Mesendoderm (in vitro differentiated cells): ENCODE results near the gene ZNF778.

Experiments used
- DNase-seq: peaks from one replicate; pipeline ENCODE4 v3.0.0; 2013
- H2AK5ac ChIP-seq: 2 replicates; pipeline ENCODE4 v1.6.1; 2013; ENCODE audit warnings: low read length, inconsistent platforms
- H2BK120ac ChIP-seq: 2 replicates; pipeline ENCODE4 v1.6.1; 2013; ENCODE audit warnings: low read depth, mild to moderate bottlenecking, low read length, moderate library complexity, mixed read lengths
- H2BK15ac ChIP-seq: replicated peaks from 2 replicates; pipeline ENCODE4 v1.6.1; 2013; ENCODE audit warnings: low read depth, mild to moderate bottlenecking, moderate library complexity
- H2BK5ac ChIP-seq: 2 replicates; pipeline ENCODE4 v1.6.1; 2013; ENCODE audit warnings: low read length, inconsistent platforms
- H3K18ac ChIP-seq: 2 replicates; pipeline ENCODE4 v1.6.1; 2013; ENCODE audit warnings: mild to moderate bottlenecking, low read length, mixed read lengths
- H3K23ac ChIP-seq: one replicate; pipeline ENCODE4 v1.6.1; 2013; ENCODE audit warnings: low read length
- H3K27ac ChIP-seq: 2 replicates; pipeline ENCODE4 v1.5.1; 2013; ENCODE audit warnings: low read depth, mild to moderate bottlenecking, inconsistent platforms, low read length, moderate library complexity
- H3K27me3 ChIP-seq: 2 replicates; pipeline ENCODE4 v1.6.1; 2013; ENCODE audit warnings: low read length, control low read depth, mild to moderate bottlenecking, inconsistent platforms; ENCODE audit not compliant: insufficient read depth, poor library complexity
- H3K36me3 ChIP-seq: 2 replicates; pipeline ENCODE4 v1.6.1; 2013; ENCODE audit warnings: low read length, inconsistent platforms; ENCODE audit not compliant: control insufficient read depth, insufficient read depth
- H3K4ac ChIP-seq: one replicate; pipeline ENCODE4 v1.6.1; 2013; ENCODE audit warnings: low read depth, mild to moderate bottlenecking, low read length, moderate library complexity
- H3K4me1 ChIP-seq: 2 replicates; pipeline ENCODE4 v1.6.1; 2013; ENCODE audit warnings: low read depth, low read length, inconsistent platforms; ENCODE audit not compliant: control insufficient read depth
- H3K4me2 ChIP-seq: 2 replicates; pipeline ENCODE4 v1.6.1; 2013; ENCODE audit warnings: low read length
- H3K4me3 ChIP-seq: 2 replicates; pipeline ENCODE4 v1.5.1; 2013; ENCODE audit warnings: mild to moderate bottlenecking, low read length
- H3K56ac ChIP-seq: one replicate; pipeline ENCODE4 v1.6.1; 2013; ENCODE audit warnings: low read length
- H3K79me1 ChIP-seq: 2 replicates; pipeline ENCODE4 v1.6.1; 2013; ENCODE audit warnings: low read length, inconsistent platforms
- H3K79me2 ChIP-seq: 2 replicates; pipeline ENCODE4 v1.6.1; 2013; ENCODE audit warnings: mild to moderate bottlenecking, low read length; ENCODE audit not compliant: control insufficient read depth, insufficient read depth
- H3K9ac ChIP-seq: 2 replicates; pipeline ENCODE4 v1.6.1; 2013; ENCODE audit warnings: low read length, inconsistent platforms
- H4K5ac ChIP-seq: one replicate; pipeline ENCODE4 v1.6.1; 2013; ENCODE audit warnings: low read length
- H4K8ac ChIP-seq: one replicate; pipeline ENCODE4 v1.6.1; 2013; ENCODE audit warnings: low read depth, mild to moderate bottlenecking, control low read depth, low read length, moderate library complexity
- WGBS: extraction: QIAGEN DNeasy Blood & Tissue Kit; methylation state at CpG from one replicate; pipeline ENCODE4 v1.1.7; 2013; ENCODE audit warnings: low lambda C conversion rate, missing lambda C conversion rate; ENCODE audit not compliant: insufficient coverage; ENCODE audit errors: extremely low coverage; 5-methylcytosine and 5-hydroxymethylcytosine counted together

The ZNF778 gene

DNA sequence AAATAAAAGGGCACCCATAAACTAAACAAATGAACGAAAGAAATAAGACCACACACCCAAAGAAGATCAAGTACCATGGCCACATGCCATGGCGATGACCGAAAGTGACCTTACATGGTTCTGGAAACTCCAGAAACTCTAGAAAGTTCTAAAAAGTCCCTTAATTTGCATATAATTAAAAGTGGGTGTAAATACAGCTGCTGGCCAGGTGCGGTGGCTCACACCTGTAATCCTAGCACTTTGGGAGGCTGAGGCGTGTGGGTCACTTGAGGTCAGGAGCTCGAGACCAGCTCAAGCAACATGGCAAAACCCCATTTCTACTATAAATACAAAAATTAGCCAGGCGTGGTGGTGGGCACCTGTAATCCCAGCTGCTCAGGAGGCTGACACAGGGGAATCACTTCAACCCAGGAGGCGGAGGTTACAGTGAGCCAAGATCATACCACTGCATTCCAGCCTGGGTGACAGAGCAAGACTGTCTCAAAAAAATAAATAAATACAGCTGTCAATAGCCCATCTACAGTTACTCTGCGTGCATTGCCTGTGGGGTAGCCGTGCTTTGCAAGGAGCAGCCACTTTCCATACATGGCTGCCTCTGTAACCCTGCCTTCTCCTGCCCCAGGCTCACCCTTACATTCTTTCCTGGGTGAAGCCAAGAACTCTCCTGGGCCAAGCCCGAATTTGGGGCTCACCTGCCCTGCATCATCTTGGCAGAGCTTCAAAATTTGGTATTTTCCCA, 7.2 kb upstream of the ZNF778 start:
- H3K4me3 ChIP-seq, result no peak overlapping the region
- no peak overlapping the region for H3K4ac ChIP-seq
- H2BK5ac ChIP-seq, result no peak overlapping the region
- H3K79me1 ChIP-seq, result no peaks in the 10 kb centered on the region
- H3K27me3 ChIP-seq, result no peaks in the 10 kb centered on the region
- no peak overlapping the region for H2AK5ac ChIP-seq
- no peak overlapping the region for H3K4me2 ChIP-seq
- no peaks in the 10 kb centered on the region for H3K4me1 ChIP-seq
- H3K9ac ChIP-seq, result no peak overlapping the region
- H3K56ac ChIP-seq, result no peak overlapping the region
- no peak overlapping the region for H2BK15ac ChIP-seq
- H3K36me3 ChIP-seq, result no peaks in the 10 kb centered on the region
- WGBS, result no CpG with 5 or more reads among the region's 11 CpGs
- H4K8ac ChIP-seq, result no peak overlapping the region
- H3K18ac ChIP-seq, result no peak overlapping the region
- H2BK120ac ChIP-seq, result no peak overlapping the region
- H4K5ac ChIP-seq, result no peak overlapping the region
- H3K79me2 ChIP-seq, result no peaks in the 10 kb centered on the region
- H3K27ac ChIP-seq, result no peak overlapping the region
- DNase-seq, result no peak
- H3K23ac ChIP-seq, result no peak overlapping the region

DNA sequence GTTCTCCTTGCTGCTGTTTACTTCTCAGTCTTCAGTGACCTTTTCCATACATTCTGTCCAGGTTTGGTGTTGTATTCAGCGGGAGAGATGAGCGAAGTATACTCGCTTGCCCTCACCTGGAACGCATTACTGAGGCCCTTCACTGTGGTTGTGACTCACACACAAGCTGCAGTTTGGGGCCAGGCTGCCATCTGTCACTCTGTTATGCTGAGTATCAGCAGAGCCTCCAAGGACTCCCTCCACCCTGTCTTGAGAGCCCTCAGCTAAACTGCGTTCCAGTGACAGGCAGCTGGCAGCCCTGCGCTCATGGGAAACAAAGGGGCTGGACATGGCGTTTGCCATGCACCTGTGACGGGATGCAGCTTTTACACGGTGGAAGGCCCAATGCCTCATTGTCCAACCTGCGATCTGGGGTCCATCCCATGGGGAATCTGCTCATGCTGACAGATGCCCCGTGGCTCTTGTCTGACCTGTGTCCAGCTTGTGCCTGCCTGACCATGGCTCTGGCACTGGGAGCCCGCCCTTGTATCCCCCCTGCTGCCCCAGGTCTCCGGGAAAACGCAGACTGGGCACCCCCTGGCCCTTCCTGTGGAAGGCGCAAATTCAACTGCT, 6.5 kb upstream of the ZNF778 start:
- no peak overlapping the region for H3K56ac ChIP-seq
- WGBS, result no CpG with 5 or more reads among the region's 15 CpGs
- no peak overlapping the region for H2BK5ac ChIP-seq
- no peaks in the 10 kb centered on the region for H3K27me3 ChIP-seq
- H2BK120ac ChIP-seq, result no peak overlapping the region
- no peak overlapping the region for H3K9ac ChIP-seq
- no peak overlapping the region for H3K4me2 ChIP-seq
- no peak overlapping the region for H2BK15ac ChIP-seq
- no peak overlapping the region for H3K18ac ChIP-seq
- no peak overlapping the region for H4K5ac ChIP-seq
- H3K23ac ChIP-seq, result no peak overlapping the region
- H3K79me2 ChIP-seq, result no peaks in the 10 kb centered on the region
- no peaks in the 10 kb centered on the region for H3K36me3 ChIP-seq
- H3K4ac ChIP-seq, result no peak overlapping the region
- H3K79me1 ChIP-seq, result no peaks in the 10 kb centered on the region
- H3K4me1 ChIP-seq, result no peaks in the 10 kb centered on the region
- no peak overlapping the region for H3K27ac ChIP-seq
- no peak overlapping the region for H3K4me3 ChIP-seq
- H4K8ac ChIP-seq, result no peak overlapping the region
- no peak for DNase-seq
- no peak overlapping the region for H2AK5ac ChIP-seq

DNA sequence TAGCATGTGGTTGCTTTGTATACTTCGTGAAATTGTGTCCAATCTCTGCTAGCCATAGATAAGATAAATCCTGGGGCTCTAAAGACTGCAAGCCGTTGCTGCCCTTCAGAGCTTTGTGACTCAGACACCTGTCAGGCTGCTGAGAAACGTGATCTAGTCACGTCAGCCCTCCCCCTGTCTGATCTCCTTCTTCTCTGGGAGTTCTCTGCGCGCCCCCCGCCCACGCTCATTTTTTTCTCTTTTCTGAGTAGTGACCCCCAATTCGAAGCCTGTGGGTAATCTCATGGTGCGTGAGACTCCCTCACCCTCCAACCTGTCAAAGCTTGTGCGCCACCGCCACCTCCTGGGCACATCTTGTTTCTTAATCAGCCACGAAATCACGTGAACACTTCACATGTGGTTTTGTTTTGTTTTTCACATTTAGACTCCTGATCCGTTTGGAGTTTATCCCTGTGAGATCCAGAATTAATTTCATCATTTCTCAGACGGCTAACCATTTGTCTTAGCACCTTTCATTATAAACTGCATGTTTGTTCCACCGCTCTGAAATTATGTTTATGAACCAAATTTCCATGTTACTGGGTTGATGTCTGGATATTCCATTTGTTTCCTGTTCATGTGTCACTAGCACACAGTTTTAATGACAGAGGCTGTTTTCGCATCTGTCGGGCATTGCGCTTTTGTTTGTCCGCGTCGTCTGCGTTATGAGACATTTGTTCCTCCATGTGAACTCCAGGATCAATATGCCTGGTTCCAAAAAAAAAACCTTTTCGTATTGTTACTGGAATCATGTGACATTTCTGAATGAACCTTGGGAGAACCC, 977 bp upstream of the ZNF778 start:
- no peaks in the 10 kb centered on the region for H3K36me3 ChIP-seq
- H3K4me3 ChIP-seq, result peak overlapping the region; percentile 93
- WGBS, result no CpG with 5 or more reads among the region's 25 CpGs
- H3K56ac ChIP-seq, result peak overlapping the region; percentile 100
- H3K23ac ChIP-seq, result no peak overlapping the region
- peak overlapping the region; percentile 83 for H3K9ac ChIP-seq
- H4K8ac ChIP-seq, result no peak overlapping the region
- no peak overlapping the region for H2BK120ac ChIP-seq
- DNase-seq, result peak; percentile 80
- H3K18ac ChIP-seq, result no peak overlapping the region
- no peak overlapping the region for H4K5ac ChIP-seq
- H3K79me1 ChIP-seq, result peaks cover 5% of the 10 kb centered on the region
- H3K4ac ChIP-seq, result no peak overlapping the region
- H3K27ac ChIP-seq, result no peak overlapping the region
- H3K79me2 ChIP-seq, result peaks cover 2% of the 10 kb centered on the region
- H2BK15ac ChIP-seq, result no peak overlapping the region
- H2BK5ac ChIP-seq, result no peak overlapping the region
- no peaks in the 10 kb centered on the region for H3K27me3 ChIP-seq
- no peaks in the 10 kb centered on the region for H3K4me1 ChIP-seq
- H2AK5ac ChIP-seq, result no peak overlapping the region
- H3K4me2 ChIP-seq, result peak overlapping the region; percentile 57

DNA sequence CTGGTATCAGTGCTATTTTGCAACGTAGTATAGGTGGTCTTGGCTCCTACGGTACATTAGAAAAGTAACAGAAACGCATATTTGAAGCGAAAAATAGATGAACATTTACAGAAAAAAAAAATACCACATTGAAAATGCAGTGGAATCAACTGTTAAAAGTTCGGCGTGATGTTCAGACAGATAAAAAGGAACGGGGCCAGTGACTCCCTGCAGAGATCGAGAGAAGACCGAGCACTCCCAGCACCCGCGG, 440 bp upstream of the ZNF778 start:
- Histone ChIP-seq H2BK5ac (no peak overlapping the region), H3K23ac (no peak overlapping the region), H2BK120ac (no peak overlapping the region), H3K79me1 (peaks cover 5% of the 10 kb centered on the region), H3K56ac (peak overlapping the region; percentile 100), H3K9ac (peak overlapping the region; percentile 83), H3K36me3 (peaks cover 1% of the 10 kb centered on the region), H3K27ac (no peak overlapping the region), H4K8ac (peak overlapping the region; percentile 87), H2AK5ac (no peak overlapping the region), H3K4me1 (no peaks in the 10 kb centered on the region), H3K4ac (no peak overlapping the region), H3K27me3 (no peaks in the 10 kb centered on the region), H2BK15ac (no peak overlapping the region), H4K5ac (no peak overlapping the region), H3K18ac (no peak overlapping the region), H3K4me2 (peak overlapping the region; percentile 57), H3K4me3 (peak overlapping the region; percentile 93), H3K79me2 (peaks cover 2% of the 10 kb centered on the region)
- DNase-seq, result no peak
- WGBS, result no CpG with 5 or more reads among the region's 11 CpGs

DNA sequence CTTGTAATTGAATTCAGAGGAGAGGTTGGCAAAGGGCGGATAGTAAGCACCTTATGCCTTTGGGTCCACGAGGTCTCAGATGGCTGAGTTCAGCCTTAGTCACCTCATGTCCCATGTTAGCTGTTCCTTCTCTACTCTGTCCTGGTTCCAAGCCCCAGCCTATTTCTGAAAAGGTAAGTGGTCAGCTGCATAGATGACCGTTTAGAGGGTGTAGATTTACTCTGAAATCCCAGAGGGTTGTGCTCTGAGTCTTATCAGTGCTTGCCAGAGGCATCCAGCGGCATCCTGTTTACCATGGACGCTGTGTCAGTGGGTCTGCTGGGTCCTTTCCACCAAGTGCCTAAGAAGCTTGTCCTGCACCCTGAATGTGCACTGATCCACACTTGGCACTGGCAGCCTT, 1.9 kb downstream of the ZNF778 start:
- Histone ChIP-seq H2BK15ac (no peak overlapping the region), H3K79me2 (peaks cover 2% of the 10 kb centered on the region), H3K23ac (no peak overlapping the region), H3K4ac (no peak overlapping the region), H3K4me3 (no peak overlapping the region), H3K27me3 (no peaks in the 10 kb centered on the region), H2AK5ac (no peak overlapping the region), H4K8ac (no peak overlapping the region), H4K5ac (no peak overlapping the region), H3K4me2 (no peak overlapping the region), H3K79me1 (peaks cover 5% of the 10 kb centered on the region), H3K9ac (no peak overlapping the region), H3K36me3 (peaks cover 3% of the 10 kb centered on the region), H2BK5ac (no peak overlapping the region), H2BK120ac (no peak overlapping the region), H3K56ac (no peak overlapping the region), H3K27ac (no peak overlapping the region), H3K4me1 (no peaks in the 10 kb centered on the region), H3K18ac (no peak overlapping the region)
- no peak for DNase-seq
- WGBS, result no CpG with 5 or more reads among the region's 5 CpGs
